WI38 (cell line): ENCODE data around the gene SYDE2.

Experiments
- H3K4me3 ChIP-seq: 2 replicates; pipeline ENCODE4 v1.5.1; 2011; ENCODE audit warnings: low read depth, mild to moderate bottlenecking, control low read depth, low read length
- CTCF ChIP-seq: IDR thresholded peaks from 2 replicates; pipeline ENCODE4 v1.5.1; 2012; ENCODE audit warnings: low read depth, mild to moderate bottlenecking, control low read depth, low read length

SYDE2 gene

GRCh38 chr1:85224734-85225623, 24.2 kb upstream of the SYDE2 start:
- no peak for TF ChIP-seq CTCF
- no peak overlapping the region for H3K4me3 ChIP-seq

- TF ChIP-seq CTCF: no peak
- H3K4me3 ChIP-seq: no peak overlapping the region
Measured at GRCh38 chr1:85224295-85224694, 23.5 kb upstream of the SYDE2 start.

- TF ChIP-seq CTCF: no peak
Measured at GRCh38 chr1:85223334-85223733, 22.5 kb upstream of the SYDE2 start.

GRCh38 chr1:85220756-85221201, 20.0 kb upstream of the SYDE2 start:
- no peak for TF ChIP-seq CTCF
- no peak overlapping the region for H3K4me3 ChIP-seq

More at GRCh38 chr1:85223334-85223733, 22.5 kb upstream of the SYDE2 start:
- no peak overlapping the region for H3K4me3 ChIP-seq

GRCh38 chr1:85219853-85220610, 19.2 kb upstream of the SYDE2 start:
- no peak for TF ChIP-seq CTCF
- H3K4me3 ChIP-seq: no peak overlapping the region

GRCh38 chr1:85216697-85217096, 15.9 kb upstream of the SYDE2 start:
- no peak for TF ChIP-seq CTCF

GRCh38 chr1:85214654-85215053, 13.8 kb upstream of the SYDE2 start:
- H3K4me3 ChIP-seq: no peak overlapping the region
- no peak for TF ChIP-seq CTCF

More at GRCh38 chr1:85216697-85217096, 15.9 kb upstream of the SYDE2 start:
- H3K4me3 ChIP-seq: no peak overlapping the region
